Caco-2 (cell line): ENCODE results near the gene NKAIN2. TPM values are rescaled to one million over a fixed set of nuclear protein-coding genes. Genes with fewer than 3 reads are reported as not detected.

Experiments used
- BruUV-seq: library from RNA; stranded (reverse); fragments of 400-500 nt; replicated peaks from 2 replicates; lab custom pipeline; 2021; lab: Mats Ljungman, UMichigan
- CTCF ChIA-PET: fragments of 300-600 bp; sonication (Branson Sonifier 250); formaldehyde crosslinking; loops from one replicate; lab custom pipeline; 2022; ENCODE audit warnings: antibody characterized with exemption; lab: Charles Lee
- POLR2A ChIA-PET: fragments of 300-600 bp; sonication (Branson Sonifier 250); formaldehyde crosslinking; loops from one replicate; lab custom pipeline; 2022; ENCODE audit warnings: antibody characterized with exemption; lab: Charles Lee
- DNase-seq, 2 experiments: peaks; one replicate each; pipeline versions ENCODE4 v3.0.0 to v3.0.0-alpha.2; 2020 to 2022
- H3K27me3 ChIP-seq: replicated peaks from 2 replicates; pipeline ENCODE4 v1.6.0; 2011; ENCODE audit warnings: low read length; ENCODE audit not compliant: control insufficient read depth, insufficient read depth
- H3K36me3 ChIP-seq: 2 replicates; pipeline ENCODE4 v1.5.1; 2011; ENCODE audit warnings: low read length; ENCODE audit not compliant: control insufficient read depth, insufficient read depth
- H3K4me1 ChIP-seq: fragments of 250-450 bp; sonication (Bioruptor Pico); 2 replicates; pipeline ENCODE4 v1.5.1; 2020; ENCODE audit warnings: mild to moderate bottlenecking
- H3K4me3 ChIP-seq: 2 replicates; pipeline ENCODE4 v1.5.1; 2011; ENCODE audit warnings: low read depth, mild to moderate bottlenecking, control low read depth, low read length
- H3K9me3 ChIP-seq: fragments of 250-450 bp; sonication (Bioruptor Pico); 2 replicates; pipeline ENCODE4 v1.5.1; 2020; ENCODE audit warnings: mild to moderate bottlenecking, moderate library complexity
- H3K27ac Mint-ChIP-seq: one replicate; pipeline ENCODE4 v1.8.0; 2022; ENCODE audit warnings: mixed read lengths; ENCODE audit not compliant: unreplicated experiment
- H3K27me3 Mint-ChIP-seq: one replicate; pipeline ENCODE4 v1.8.0; 2022; ENCODE audit warnings: mixed read lengths; ENCODE audit not compliant: insufficient read depth, unreplicated experiment
- H3K36me3 Mint-ChIP-seq: one replicate; pipeline ENCODE4 v1.8.0; 2022; ENCODE audit warnings: mild to moderate bottlenecking, mixed read lengths; ENCODE audit not compliant: insufficient read depth, unreplicated experiment
- H3K4me1 Mint-ChIP-seq: one replicate; pipeline ENCODE4 v1.8.0; 2022; ENCODE audit warnings: low read depth, mixed read lengths; ENCODE audit not compliant: unreplicated experiment
- H3K4me3 Mint-ChIP-seq: one replicate; pipeline ENCODE4 v1.8.0; 2022; ENCODE audit warnings: mild to moderate bottlenecking, moderate library complexity, mixed read lengths; ENCODE audit not compliant: unreplicated experiment
- H3K9me3 Mint-ChIP-seq: one replicate; pipeline ENCODE4 v1.8.0; 2022; ENCODE audit warnings: mixed read lengths; ENCODE audit not compliant: unreplicated experiment
- CTCF ChIP-seq, 2 experiments: fragments of 200-600 bp in 1 of 2; IDR thresholded peaks; 1 replicate in 1 of 2; 2 replicates in 1 of 2; pipeline versions ENCODE4 v1.5.1 to v1.8.0; 2011 to 2022; ENCODE audit warnings: antibody characterized with exemption in 1 of 2, control low read depth in 1 of 2, inconsistent platforms in 1 of 2, low read depth in 1 of 2, low read length in 1 of 2, mild to moderate bottlenecking in 1 of 2, moderate library complexity in 1 of 2; ENCODE audit not compliant: insufficient read depth in 1 of 2, severe bottlenecking in 1 of 2, unreplicated experiment in 1 of 2
- intact Hi-C: fragments of 100-400 bp; cut with micrococcal nuclease; formaldehyde crosslinking; loops from one replicate; pipeline ENCODE4 v1.10.0; 2022; ENCODE audit not compliant: unreplicated experiment
- total RNA-seq: library from RNA; stranded (reverse); gene quantifications from 2 replicates; pipeline ENCODE4 v1.2.3, GENCODE V29; 2022

The NKAIN2 gene
- total RNA-seq, 1 experiment from 2014 or later = not detected

- no peak for DNase-seq
- H3K27ac Mint-ChIP-seq = no peak overlapping the region
- Histone ChIP-seq H3K9me3 (no peaks in the 10 kb centered on the region), H3K4me3 (no peak overlapping the region), H3K4me1 (no peaks in the 10 kb centered on the region), H3K27me3 (no peaks in the 10 kb centered on the region), H3K36me3 (no peaks in the 10 kb centered on the region)
- no peaks in the 10 kb centered on the region for H3K27me3 Mint-ChIP-seq
- H3K4me3 Mint-ChIP-seq = no peak overlapping the region
- intact Hi-C loops = no loop called here
- TF ChIP-seq CTCF (IDR thresholded peaks at IDR 0.05; ENCODE audit: insufficient read depth in 1 of 2, low read depth in 1 of 2, low read length in 1 of 2, severe bottlenecking in 1 of 2, unreplicated experiment in 1 of 2) = no peak
- H3K36me3 Mint-ChIP-seq = no peaks in the 10 kb centered on the region
- ChIA-PET CTCF (no interaction called here), POLR2A (no interaction called here)
- no peaks in the 10 kb centered on the region for H3K4me1 Mint-ChIP-seq
- H3K9me3 Mint-ChIP-seq = no peaks in the 10 kb centered on the region
- no TSS peak for BruUV-seq
Observed at GRCh38 chr6:124765280-124765679, 961.6 kb downstream of the NKAIN2 start.

- intact Hi-C loops = no loop called here
- DNase-seq = no peak
- BruUV-seq = no TSS peak
- Histone ChIP-seq H3K4me1 (no peaks in the 10 kb centered on the region), H3K36me3 (no peaks in the 10 kb centered on the region), H3K4me3 (no peak overlapping the region), H3K9me3 (no peaks in the 10 kb centered on the region), H3K27me3 (no peaks in the 10 kb centered on the region)
- peaks cover 3% of the 10 kb centered on the region for H3K27me3 Mint-ChIP-seq
- H3K36me3 Mint-ChIP-seq = no peaks in the 10 kb centered on the region
- no peak for TF ChIP-seq CTCF (IDR thresholded peaks at IDR 0.05; ENCODE audit: insufficient read depth in 1 of 2, low read depth in 1 of 2, low read length in 1 of 2, severe bottlenecking in 1 of 2, unreplicated experiment in 1 of 2)
- H3K9me3 Mint-ChIP-seq = no peaks in the 10 kb centered on the region
- H3K4me3 Mint-ChIP-seq = no peak overlapping the region
- ChIA-PET CTCF (no interaction called here), POLR2A (no interaction called here)
- H3K4me1 Mint-ChIP-seq = no peaks in the 10 kb centered on the region
- H3K27ac Mint-ChIP-seq = no peak overlapping the region
Observed at GRCh38 chr6:124768224-124768623, 964.6 kb downstream of the NKAIN2 start.

- no peaks in the 10 kb centered on the region for H3K4me1 Mint-ChIP-seq
- Histone ChIP-seq H3K9me3 (no peaks in the 10 kb centered on the region), H3K4me3 (no peak overlapping the region), H3K4me1 (no peaks in the 10 kb centered on the region), H3K27me3 (no peaks in the 10 kb centered on the region), H3K36me3 (no peaks in the 10 kb centered on the region)
- no peak for DNase-seq
- no TSS peak for BruUV-seq
- H3K4me3 Mint-ChIP-seq = no peak overlapping the region
- no peak for TF ChIP-seq CTCF (IDR thresholded peaks at IDR 0.05; ENCODE audit: insufficient read depth in 1 of 2, low read depth in 1 of 2, low read length in 1 of 2, severe bottlenecking in 1 of 2, unreplicated experiment in 1 of 2)
- intact Hi-C loops = no loop called here
- H3K27me3 Mint-ChIP-seq = peaks cover 3% of the 10 kb centered on the region
- no peaks in the 10 kb centered on the region for H3K36me3 Mint-ChIP-seq
- ChIA-PET POLR2A (no interaction called here), CTCF (no interaction called here)
- H3K9me3 Mint-ChIP-seq = no peaks in the 10 kb centered on the region
- H3K27ac Mint-ChIP-seq = no peak overlapping the region
Observed at GRCh38 chr6:124769811-124770544, 966.3 kb downstream of the NKAIN2 start.
